GM19193 (cell line): Measurements from ENCODE around the gene SLC23A2.

Source experiments
- POLR2A ChIP-seq: IDR thresholded peaks from 4 replicates; pipeline ENCODE4 v1.6.1; 2011; ENCODE audit not compliant: insufficient read depth, insufficient read length; ENCODE audit errors: extremely low read depth

The SLC23A2 gene

DNA sequence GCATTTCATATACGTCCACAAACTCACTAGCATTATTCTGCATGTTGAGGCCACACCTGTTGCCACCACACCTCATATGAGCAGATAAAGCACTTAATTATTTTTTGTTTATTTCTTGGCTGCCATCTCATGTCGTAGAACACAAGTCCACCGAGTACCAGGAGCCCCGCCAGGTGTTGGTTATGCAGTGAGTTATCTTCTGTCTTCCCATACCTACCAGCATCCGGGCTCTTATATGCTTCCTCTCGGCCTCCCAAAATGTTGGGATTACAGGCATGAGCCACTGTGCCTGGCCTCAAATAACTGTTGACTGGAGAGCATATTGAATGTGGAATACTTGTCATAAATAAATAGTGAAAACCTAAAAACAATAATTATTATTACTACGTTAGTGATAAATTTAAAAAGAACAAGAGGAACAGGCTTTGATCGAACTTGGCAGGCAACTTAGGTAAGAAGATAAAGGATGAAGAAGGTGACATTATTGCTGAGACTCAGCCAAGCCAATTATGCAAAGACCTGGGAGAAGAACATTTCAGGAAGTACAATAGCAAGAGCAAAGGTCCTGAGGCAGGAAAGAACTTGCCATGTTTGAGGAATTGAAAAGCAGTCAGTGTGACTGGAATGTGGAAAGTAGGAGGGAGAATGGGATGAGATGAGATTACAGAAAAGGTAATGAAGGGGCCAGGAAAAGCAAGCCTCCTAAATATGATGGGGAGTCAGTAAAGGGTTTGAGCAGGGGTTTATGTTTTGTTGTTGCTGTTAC, 12.6 kb upstream of the SLC23A2 start:
- no peak for TF ChIP-seq POLR2A

DNA sequence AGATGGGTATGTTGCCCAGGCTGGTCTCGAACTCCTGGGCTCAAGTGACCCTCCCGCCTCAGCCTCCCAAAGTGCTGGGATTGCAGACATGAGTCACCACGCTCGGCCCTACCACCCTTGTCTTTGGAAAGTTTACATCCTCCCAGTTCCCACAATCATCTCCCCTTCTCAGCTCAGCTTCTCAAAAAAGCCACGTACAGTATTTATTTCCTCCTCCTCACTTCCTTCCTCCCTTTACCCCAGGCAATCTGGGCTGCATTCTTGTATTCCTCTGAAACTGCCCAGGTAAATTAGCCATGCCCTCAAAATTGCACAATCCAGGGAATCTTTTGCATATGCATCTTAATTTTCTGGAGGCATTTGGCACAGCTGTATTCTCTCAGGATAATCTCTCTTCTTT, 7.4 kb upstream of the SLC23A2 start:
- no peak for TF ChIP-seq POLR2A

DNA sequence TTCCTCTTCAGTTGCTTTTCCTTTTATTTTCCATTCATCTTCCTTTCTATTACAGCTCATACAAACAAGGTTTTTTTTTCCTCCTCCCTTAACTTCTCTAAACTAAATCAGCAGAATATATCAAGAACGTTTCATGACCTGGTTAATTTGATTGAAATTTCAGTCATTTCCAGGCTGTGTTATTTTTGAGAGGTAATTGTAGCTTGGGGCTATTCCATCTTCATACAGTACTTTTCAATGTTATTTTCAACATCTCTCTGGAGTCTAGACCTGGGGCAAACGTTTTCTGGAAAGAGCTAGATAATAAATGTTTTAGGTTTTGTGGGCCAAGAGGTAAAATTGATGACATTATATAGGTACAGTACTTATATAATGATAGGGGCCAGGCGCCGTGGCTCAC, 4.0 kb upstream of the SLC23A2 start:
- TF ChIP-seq POLR2A: no peak

DNA sequence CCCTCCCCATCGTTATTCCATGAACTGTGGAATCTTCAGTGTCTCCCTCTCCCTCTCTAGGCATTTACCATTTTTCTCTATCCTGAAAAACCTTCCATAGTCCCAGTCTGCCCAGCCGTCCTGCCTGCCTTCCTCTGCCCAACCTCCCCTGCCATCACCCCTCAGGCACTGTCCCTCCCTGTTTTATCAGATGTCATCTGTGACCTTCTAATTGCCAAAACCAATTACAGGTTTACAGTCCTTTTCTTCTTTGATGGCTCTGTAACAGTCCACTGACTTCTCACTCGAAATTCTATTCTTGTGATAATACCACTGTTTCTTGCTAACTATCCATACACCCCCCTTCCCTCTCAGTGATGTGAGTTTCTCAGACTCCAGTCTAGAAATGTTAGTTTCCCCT, 2.3 kb upstream of the SLC23A2 start:
- TF ChIP-seq POLR2A: no peak

DNA sequence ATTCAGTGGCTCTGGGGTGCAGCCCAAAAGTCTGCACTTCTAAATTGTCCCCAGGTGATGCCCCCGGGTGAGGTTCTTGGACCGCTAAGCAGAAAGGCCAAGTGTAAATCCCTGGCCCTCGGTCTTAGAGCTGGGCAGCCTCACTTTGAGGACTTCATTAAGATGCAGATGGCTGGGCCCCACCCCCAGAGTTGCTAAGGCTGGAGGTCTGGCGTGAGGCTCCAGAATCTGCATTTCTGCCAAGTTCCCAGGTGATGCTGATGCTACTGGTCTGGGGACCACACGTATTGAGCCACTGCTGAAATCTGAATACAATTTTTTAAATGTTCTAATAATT, 735 bp upstream of the SLC23A2 start:
- TF ChIP-seq POLR2A: no peak

DNA sequence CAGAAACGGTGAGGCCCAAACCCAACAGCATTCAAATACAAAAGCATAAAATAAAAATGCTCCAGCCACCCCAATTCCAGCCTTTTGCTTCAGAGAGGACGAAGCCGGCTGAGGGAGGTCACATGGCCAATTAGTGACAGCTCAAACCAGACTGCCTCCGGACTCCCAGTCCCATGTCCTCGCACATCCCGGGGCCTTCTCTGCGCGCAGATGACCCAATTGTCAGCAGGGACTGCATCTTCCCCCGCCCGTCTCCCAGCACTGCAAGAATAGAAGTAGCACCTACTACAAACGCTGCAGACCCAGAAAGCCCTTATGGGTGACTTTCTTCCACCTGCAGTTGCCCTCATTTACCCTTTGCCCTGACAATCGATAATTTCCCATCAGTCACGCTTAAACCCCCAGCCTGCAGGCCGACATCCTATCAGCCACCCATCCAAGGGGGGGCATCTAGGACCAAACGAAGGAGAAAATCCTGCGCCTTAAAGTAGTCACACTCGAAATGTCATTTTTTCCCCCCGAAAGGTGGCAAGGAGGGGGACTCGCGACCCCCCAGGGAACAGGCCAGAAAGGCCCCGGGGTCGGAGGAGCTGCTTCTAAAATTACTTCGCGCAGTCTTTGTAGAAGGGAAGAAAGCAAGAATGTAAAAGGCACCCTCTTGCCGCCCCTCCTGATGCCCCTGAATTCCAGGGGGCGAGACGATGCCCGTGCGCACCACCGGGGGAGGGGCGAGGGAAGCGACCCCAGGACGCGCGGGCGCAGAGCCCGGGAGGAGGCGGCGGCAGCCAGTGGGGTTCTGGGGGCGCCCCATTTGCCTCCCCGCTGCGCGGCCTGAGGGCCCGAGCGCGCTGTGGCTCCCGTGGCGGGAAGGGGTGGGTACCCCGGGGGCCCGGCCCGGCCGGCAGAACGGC, 792 bp downstream of the SLC23A2 start:
- TF ChIP-seq POLR2A: no peak

DNA sequence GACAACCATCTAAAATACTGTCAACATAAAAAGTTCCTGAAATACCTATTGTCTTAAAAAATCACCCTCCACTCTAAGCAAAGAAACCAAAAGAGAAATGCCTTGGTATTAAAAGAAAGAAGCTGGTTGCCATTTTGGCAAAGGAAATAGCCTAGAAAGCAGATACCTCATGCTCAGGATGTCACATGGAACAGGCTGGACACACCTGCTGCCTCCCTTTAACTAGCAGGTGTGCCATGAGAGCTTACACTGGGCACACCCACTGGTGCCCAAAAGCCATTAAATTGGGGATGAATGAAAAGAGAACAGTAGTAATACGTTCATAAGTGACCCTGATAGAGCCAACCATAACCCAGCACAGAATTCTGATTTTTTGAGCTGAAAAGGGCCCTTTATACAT, 1.5 kb downstream of the SLC23A2 start:
- no peak for TF ChIP-seq POLR2A

DNA sequence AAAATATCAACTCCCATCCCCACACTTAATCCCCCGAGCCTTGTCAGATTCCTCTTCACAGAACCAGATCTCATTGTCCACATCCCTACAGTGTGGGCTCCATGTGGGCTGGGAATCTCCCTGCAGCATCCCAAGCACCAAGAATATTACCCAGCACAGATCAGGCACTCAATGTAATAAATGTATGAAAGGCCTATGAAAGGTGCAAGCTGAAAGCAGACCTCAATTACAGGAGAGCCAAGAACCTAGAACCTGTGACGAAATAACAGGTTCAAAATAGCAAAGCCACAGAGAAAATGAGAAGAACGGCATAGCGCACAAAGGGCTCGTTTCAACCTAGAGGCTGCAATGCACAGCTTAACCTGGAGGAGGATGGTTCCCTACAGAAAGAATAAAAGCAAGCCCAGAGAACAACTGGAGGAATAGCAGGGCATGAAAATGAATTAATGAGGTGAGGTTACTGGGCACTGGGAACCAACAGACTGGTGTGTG, 3.1 kb downstream of the SLC23A2 start:
- no peak for TF ChIP-seq POLR2A

DNA sequence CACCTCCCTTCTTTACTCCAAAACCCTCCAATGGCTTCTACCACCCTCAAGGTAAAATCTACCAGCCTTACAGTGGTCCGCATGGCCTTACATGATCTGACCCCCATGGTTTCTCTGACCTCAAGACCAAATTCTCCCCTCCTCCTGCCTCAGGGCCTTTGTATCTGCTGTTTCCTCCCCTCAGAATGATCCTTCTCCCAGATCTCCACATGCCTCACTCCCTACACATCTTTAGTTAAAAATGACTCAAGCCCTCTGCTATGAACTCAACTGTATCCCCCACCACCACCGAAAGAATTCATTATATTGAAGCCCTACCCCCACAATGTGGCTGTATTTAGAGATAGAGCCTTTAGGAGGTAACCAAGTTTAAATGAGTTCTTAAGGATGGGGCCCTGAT, 4.1 kb downstream of the SLC23A2 start:
- no peak for TF ChIP-seq POLR2A

DNA sequence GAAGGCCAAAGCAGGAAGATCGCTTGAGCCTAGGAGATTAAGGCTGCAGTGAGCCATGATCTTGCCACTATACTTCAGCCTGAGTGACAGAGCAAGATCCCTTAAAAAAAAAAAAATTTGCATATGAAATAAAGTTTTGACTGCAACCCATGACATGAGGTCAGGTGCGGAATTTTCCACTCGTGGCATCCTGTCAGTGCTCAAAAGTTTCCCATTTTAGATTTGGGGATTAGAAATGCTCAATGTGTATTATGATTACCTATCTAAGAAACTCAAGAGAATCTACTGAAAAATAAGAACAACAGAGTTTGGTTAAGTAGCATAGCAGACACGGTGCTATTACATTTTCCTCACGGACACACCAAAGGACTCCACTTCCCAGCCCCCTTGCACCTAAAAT, 11.7 kb downstream of the SLC23A2 start:
- no peak for TF ChIP-seq POLR2A

DNA sequence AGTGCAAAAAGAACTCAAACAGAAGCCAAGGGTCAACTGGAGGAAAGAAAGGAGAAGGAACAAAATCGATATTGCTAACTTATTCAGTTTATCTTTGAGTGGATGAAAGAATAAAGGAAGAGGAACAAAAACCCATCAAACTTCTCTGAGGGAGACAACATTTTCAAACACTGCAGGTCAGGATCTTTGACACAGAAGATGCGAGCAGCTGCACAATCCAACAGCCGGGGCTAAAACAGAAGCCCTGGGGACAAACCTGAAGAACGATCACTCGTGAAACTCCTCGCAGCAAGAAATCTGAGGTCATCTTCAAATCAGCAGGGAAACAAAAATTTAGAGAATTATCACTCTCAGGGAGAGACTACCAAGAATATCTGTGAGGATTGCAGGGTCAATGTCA, 14.2 kb downstream of the SLC23A2 start:
- TF ChIP-seq POLR2A: no peak

DNA sequence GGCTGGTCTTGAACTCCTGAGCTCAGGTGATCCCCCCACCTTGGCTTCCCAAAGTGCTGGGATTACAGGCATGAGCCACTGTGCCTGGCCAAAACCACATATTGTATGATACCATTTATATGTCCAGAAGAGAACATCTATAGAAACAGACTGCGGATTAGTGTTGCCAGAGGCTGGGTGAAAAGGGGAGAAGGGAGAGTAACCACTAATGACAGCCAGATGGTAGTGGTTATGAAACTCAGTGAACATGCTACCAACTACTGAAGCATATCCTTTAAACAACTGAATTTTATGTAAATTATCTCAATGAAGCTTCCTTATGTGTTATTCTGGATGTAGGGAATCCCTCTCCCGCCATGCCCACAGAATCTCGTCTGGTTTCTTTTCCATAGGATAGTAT, 15.7 kb downstream of the SLC23A2 start:
- TF ChIP-seq POLR2A: no peak

DNA sequence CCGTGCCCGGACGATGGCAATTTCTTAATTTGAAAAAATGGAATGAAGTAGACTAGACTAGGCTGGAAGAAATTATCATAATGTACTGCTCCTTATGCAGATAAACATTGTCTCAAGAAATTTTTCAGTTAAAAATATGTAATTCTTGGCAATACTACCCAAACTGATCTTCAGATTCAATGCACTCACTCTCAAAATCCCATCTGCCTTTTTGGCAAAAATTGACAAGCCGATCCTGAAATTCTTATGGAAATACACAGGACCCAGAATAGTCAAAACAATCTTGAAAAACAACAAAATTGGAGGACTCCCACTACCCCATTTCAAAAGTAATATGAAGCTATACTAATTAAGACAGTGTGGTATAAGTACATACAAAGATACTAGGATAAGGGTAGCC, 19.0 kb downstream of the SLC23A2 start:
- TF ChIP-seq POLR2A: no peak

DNA sequence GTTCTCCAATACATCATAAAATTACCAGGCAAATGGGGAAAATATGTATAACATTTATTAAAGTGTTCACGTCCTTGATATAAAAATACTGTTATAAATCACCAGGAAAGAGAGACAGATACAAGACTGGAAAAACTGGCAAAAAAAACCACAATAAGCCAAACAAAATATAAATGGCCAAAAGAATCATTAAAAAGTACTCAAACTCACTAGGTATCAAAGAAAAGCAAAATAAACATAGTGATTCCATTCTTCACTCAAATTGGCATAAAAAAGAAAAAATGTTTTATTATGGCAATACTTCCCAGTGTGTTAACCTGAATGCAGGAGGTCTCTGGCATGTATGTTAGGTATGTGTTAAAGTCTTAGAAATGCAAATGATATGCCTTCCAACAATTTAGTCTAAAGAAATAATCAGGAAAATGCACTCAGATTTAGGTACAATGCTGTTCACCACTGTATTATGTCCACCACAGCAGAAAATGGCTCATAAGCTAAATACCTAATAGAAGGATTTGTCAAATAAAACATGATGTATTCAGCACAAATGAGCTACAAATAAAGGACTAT, 21.4 kb downstream of the SLC23A2 start:
- no peak for TF ChIP-seq POLR2A

DNA sequence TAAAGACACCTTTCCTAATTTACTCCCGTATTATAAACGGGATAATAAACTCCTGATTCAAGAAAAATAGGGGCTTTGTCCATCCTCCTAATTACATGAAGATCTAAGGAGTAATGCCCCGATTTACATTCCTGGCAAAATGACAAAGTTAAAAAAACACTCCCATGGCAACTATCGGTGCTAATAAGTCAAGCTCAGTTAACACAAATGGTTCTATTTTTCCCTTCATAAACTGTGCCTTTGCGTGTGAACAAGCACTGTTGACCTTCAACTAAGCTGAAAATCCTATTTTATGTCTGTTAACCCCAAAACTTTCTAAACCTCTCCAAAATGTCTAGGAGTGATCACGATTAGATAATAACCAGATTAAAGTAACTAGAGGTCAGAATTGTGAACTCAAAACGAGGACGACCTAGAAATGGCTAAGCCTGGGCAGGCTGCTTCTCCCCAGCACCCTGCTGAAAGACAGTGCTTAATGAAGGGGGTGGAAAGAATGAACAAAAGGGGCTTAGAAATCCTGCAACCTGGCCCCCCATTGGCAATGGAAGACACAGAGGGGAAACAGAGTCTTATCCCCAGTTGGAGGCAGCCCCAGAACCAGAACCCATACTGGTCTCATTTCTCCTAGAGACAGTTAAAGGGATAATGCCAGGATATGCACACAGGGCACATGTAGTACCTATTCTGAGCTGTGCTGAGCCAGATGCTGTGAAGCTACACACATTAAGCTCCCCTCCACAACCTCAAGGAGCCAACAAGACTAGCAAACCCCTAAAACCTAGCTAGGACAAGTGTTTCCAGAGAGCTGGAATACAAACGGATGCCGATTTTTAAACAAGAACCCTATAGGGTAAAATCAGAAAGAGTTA, 23.0 kb downstream of the SLC23A2 start:
- TF ChIP-seq POLR2A: no peak

DNA sequence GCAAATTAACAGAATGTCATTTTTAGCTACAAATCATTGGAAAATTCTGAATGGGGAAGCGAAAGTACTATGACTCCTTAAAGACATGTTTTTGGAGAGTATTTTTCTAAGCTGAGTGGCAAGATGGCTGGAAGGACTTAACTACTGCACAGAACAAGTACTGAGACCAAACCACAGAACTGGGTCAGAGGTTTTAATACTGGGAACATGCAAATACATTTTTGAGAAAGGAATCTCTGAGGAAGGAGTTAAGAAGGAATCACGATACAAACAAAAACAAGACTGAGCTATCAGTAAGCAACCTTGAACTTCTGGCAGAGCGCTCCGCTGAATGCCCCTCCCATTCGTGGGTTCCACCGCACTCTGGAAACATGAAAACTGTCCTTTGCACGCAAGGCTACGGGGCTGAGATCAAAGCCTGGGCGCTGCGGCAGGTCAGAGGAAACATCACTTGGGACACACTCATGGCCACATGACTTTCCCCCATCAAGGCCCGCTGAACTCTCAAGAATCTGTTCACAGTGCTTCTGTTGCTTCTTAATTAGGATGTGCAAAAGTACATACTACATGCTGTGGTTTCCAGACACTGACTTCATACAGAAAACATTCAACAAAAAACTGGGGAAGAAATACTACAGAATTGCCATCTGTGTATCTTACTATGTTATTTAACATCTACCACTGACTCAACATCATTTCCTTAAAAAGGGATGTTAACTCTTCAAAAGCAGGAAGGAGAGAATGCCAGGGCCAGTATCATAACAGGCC, 27.8 kb downstream of the SLC23A2 start:
- no peak for TF ChIP-seq POLR2A
